HG02973 (cell line): Measurements from ENCODE around the gene CAMLG.
"Not testable (repeated sequence)": the region's sequence is repeated elsewhere in the genome, so short reads cannot be mapped to it uniquely, and the experiment has no call there.

Source experiments
- ATAC-seq: cut with Tn5 transposase; IDR thresholded peaks from one replicate; pipeline ENCODE4 v1.9.1; 2021; ENCODE audit warnings: moderate library complexity; ENCODE audit not compliant: unreplicated experiment

The CAMLG gene

DNA sequence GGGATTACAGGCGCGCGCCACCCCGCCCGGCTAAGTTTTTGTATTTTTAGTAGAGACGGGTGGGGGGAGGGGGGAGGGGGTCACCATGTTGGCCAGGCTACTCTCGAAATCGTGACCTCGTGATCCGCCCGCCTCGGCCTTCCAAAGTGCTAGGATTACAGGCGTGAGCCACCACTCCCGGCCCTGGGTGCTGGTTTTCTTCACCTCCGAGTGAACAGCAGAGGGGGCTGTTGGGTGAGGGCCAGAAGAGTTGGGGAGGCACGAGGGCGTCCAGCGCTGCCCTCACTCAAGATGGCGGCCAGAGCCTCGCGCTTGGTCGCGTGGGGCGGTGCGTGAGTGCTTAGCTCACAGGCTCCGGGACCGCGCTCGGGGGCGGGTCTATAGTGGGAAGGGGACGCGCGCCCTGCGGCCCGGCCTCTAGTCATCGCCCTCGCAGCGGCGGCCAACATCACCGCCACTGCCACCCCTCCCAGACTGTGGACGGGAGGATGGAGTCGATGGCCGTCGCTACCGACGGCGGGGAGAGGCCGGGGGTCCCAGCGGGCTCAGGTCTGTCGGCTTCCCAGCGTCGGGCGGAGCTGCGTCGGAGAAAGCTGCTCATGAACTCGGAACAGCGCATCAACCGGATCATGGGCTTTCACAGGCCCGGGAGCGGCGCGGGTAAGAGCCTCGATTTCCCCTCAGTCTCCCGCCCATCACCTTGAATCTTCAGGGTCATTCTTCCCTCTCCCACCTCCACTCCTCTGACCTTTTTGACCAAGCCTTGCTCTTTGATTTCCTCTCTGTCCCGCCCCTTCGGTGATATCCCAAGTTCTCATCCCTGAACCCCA, at the start of gene CAMLG:
TSS of gene CAMLG (plus strand) at position 416 of the 830 bp plus-strand sequence. CDS start at position 489, 73 bp downstream.
- ATAC-seq: peak; percentile 92

DNA sequence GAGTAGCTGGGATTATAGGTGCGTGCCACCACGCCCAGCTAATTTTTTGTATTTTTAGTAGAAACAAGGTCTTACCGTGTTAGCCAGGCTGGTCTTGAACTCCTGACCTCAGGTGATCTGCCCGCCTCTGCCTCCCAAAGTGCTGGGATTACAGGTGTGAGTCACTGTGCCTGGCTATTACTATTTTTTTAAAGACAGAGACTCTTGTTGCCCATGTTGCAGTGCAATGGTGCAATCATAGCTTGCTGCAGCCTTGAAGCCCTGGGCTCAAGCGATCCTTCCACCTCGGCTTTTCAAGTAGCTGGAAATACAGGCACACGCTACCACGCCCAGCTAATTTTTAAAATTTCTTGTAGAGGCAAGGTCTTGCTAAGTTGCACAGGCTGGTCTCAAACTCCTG, 48.2 kb upstream of the CAMLG start:
- not testable (repeated sequence) for ATAC-seq

DNA sequence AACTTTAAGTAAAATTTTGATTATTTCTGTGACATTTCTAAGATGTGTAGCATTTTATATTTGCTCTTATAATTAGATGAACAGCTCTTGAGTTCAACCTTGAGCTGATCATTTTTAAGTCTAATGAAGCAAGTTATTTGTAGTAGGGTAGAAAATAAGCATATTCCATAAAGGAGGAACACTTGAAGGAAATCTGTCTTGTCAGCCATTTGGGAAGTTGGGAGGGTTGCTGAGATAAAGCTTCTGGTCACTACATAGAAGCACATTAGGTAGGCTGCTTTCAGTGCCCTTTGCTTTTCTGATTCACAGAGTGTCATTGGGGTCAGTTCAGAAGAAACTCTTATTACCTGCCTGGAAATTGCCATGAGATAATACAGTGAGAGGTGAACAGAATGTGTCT, 45.6 kb upstream of the CAMLG start:
- no peak for ATAC-seq

DNA sequence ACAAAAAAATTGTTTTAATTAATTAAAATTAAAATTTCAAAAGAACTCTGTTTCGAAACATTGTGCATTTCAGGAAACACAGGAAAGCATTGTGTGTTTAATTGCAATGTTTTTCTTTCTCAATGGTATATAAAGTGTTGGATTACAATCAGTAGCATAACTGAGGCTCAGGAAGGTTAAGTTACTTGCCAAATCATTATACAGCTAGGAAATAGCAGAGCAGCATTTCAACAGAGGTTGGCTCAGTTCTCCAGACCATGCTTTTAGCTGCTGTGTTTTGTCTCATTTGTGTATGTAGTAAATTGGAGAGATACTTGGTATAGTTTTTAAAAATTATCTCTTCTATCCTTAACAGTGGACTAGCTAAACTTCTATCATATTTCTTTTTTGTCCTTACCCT, 30.0 kb upstream of the CAMLG start:
- no peak for ATAC-seq

DNA sequence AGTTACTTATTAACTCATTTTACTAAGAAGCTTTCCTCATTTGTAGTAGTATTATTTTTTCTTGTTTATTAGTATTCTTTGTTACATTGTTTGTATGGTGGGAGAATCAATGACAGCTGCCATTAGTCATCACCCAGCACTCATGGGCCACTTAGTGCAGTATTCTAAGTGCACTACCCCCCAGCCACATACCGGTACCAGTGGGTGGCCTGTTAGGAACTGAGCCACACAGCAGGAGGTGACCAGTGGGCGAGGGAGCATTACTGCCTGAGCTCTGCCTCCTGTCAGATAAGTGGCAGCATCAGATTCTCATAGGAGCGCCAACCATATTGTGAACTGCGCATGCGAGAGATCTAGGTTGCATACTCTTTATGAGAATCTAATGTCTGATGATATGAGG, 24.2 kb upstream of the CAMLG start:
- ATAC-seq: no peak

DNA sequence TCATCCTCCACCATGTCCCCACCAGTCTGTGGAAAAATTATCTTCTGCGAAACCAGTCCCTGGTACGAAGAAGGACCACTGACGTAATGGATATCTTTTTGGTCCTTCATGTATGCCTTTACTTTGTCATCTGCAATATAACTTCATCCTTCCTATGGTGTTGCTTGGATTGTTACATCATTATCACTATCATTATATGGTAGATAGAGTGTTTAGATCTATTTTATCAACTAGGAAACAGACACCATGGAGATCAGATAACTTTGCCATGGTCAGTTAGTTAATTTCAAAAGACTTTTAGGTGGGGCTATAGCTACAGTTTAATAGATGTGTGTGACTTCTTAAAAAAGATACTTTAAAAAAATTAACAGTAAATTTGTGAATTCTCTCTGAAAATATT, 23.8 kb upstream of the CAMLG start:
- no peak for ATAC-seq

DNA sequence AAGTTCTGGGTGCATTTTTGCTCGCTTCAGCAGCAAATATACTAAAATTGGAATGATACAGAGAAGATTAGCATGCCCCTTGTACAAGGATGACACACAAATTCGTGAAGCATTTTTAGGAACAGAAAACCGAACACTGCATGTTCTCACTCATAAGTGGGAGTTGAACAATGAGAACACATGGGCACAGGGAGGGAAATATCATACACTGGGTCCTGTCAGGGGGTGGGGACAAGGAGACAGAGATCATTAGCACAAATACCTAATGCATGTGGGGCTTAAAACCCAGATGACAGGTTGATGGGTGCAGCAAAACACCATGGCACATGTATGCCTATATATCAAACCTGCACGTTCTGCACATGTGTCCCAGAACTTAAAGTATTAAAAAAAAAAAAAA, 22.9 kb upstream of the CAMLG start:
- not testable (repeated sequence) for ATAC-seq

DNA sequence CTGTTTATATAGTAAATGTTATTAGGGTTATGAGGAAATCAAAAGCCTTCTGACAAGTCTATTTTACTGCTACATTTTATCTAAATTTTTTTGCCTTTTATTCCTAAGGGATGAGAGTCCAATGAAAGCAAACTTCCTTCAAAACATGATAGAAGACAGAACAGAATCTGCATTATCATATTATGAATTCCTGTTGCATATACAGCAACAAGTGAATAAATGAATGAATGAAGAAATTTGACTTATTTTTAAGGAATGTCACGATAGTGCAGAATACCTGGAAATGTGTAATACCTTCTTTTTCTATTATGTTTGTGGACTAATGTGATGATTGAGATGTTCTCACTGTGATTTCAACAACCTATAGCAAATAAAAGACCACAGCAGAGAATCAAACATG, 13.5 kb upstream of the CAMLG start:
- ATAC-seq: no peak

DNA sequence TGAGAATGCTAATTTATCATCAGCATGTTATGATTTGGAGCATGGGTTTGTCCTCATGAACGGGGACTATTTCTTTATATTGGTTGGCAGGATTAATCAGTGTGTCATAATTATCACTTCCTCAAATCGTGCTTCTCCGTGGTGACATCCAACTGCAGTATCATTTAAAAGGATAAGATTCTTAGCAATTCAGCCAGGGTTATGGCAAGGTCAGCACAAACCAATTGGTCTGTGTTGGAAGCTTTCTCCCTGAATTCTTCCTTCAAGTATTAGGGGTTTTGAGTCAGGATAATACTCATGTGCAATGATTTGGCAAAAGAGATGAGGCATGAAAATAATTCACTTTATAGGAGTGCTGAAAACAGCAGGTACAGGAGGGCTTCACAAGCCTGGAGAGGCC, 5.5 kb upstream of the CAMLG start:
- ATAC-seq: no peak

DNA sequence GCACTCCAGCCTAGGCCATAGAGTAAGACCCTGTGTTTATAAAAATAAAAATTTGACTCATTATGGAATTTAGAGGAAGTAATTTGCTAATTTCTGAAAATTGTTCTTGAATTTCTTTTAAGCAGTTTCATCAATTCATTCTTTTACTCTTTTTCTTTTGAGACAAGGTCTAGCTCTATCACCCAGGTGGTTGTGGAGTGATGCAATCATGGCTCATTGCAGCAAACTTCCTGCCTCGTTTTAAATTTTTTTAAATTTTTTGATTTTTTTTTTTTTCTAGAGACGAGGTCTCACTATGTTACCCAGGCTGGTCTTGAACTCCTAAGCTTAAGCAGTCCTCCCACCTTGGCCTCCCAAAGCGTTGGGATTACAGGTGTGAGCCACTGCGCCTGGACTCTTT, 3.1 kb upstream of the CAMLG start:
- no peak for ATAC-seq

DNA sequence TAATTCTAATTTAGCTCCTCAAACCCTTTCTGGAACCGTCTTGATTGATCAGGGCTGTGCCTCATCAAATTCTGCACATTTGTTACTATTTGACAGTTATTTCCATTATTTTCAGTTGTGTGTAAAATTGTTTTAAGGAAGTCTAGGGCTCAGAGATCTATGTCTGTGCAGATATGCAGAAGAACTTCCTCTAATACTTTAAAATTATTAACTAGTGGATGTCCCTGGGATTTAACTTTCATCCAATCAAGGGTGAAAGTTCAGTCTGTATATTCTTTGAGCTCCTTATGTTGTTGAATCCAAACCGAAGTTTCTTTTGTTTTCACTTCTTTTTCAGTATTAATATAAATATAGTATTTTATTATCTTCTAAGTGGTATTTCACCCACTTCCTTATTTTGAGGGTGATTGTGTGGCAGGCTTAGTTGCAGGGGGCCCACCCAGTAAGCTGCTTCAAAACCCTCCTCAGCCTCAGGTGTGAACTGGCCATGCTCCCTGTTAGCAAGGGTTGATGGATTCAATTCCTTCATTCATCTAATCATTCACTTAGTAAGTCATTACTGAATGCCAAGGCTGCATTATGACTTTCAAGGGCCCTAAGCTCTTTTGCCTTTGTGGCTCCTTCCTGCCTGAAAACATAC, 2.1 kb upstream of the CAMLG start:
- ATAC-seq: no peak

DNA sequence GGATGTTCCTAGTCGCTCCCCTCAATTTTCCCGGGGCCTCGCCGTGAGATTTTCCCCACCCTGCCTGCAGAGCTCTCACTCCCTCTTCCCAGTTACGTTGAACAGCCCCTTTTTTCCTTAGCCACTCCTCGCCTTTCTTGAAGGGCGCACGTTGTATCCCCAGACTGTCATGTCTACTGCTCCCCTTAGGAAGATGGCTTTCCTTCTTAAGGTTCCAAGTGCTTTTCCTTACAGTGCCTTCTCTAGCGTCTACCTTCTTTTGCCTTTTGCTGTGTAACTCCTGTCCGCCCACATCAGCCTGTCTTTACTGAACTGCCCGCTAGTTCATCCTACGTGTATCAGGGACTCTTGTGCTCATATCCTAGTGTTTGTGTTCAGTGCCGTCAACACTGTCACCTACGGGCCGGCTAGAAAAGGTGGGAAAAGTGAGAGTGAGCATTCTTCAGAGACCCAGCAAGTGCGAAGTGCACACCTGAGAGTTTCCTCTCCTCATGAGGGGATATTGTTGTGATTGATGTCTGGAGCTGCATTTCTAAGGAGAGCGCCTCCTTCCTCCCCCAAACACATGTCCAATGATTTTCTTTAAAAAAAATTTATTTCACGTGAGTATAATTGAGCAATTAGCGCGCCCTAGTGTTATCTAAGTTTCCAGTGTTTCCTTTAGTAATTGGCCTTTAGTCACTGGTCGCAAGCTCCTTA, 764 bp downstream of the CAMLG start:
- no peak for ATAC-seq

DNA sequence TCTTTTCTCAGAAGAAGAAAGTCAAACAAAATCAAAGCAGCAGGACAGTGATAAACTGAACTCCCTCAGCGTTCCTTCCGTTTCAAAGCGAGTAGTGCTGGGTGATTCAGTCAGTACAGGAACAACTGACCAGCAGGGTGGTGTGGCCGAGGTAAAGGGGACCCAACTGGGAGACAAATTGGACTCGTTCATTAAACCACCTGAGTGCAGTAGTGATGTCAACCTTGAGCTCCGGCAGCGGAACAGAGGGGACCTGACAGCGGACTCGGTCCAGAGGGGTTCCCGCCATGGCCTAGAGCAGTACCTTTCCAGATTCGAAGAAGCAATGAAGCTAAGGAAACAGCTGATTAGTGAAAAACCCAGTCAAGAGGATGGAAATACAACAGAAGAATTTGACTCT, 2.7 kb downstream of the CAMLG start:
- no peak for ATAC-seq

DNA sequence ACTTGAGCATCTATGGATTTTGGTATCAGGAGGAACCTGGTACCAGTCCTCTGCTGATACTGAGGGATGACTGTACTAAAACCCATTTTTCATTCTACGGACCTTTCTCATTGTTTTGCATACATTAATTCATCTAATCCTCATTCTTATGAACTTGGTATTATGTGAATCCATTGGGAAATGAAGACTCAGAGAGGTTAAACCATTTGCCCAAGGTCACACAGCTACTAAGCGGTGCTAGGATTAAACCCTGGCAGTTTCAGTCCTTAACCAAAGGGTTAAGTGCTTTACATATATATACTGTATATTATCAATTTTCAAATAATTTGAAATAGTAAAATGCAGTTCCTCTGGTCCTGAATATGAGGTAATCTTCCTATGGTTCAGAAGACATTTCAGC, 3.8 kb downstream of the CAMLG start:
- ATAC-seq: no peak

DNA sequence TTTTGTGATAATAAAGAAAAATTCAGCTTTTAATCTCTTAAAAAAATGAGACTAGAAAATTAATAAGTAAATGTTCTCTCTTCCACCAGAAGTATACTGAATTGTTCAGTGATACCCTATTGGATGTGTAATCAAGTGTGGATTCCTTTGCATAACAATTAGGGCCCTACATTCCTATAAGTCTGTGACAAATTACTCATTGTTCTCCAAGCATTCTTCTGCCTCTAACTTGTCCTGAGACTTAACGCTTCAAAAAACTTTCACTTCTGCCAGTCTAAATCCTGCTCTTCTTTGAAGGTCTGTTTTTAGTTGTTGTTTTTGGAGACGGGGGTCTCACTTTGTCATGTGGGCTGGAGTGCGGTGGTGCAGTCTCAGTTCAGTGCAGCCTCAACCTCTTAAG, 11.1 kb downstream of the CAMLG start:
- no peak for ATAC-seq

DNA sequence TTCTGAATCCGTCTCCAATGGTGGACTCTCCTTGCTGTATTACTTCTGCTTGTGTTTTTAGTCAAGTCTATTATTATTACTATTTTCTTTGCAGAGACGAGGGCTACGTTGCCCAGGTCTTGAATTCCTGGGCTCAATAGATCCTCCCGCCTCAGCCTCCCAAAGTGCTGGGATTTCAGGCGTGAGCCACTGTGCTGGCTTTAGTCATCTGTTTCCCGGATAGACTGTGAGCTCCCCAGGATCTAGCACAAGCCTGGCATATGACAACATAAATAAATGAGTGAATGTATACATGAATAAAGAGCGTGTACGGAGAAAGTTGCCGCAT, 19.8 kb downstream of the CAMLG start:
- ATAC-seq: peak; percentile 21

DNA sequence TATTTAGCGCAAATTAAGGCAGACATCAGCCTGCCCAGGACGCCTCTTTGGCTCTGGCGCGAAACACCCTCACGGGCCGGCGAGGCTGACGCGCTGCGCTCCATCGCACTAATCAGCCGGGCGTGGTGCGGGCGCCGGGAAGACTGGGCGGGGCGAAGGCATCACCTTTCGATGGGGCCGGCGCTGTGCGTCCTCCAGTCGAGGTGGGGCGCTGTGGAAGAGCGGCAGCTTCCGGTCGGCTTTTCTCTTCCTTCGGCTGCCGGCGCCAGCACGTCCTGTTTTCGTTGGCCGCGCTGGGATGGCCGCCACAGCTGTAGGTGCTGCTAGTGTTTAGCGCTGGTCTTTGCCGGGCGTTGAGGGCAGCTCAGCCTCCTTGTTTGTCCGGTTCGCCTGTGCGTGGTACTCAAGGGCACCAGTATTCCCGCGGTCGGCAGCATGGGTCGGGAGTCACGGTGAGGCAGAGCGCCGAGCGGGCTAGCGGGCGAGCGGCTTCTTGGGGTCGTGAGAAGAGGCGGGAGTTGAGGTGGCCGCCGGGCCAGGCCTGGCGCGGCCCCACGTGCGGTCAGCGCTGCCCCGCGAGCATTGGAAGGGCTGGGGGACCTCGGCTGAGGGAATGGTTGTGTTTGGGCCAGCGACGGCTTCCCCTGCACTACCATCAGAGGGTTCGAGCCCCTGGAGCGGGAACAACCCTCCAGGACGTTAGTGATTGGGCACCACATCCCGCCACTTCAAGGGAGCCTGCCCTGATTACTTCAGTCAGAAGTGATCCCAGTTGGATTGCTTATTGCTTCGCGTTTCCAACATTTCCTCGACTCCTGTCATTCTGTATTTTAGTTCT, 20.4 kb downstream of the CAMLG start, which contains the start of gene DDX46:
TSS of gene DDX46 (plus strand) at position 276 of the 838 bp plus-strand sequence. CDS start at position 436, 160 bp downstream.
- peak; percentile 95 for ATAC-seq

DNA sequence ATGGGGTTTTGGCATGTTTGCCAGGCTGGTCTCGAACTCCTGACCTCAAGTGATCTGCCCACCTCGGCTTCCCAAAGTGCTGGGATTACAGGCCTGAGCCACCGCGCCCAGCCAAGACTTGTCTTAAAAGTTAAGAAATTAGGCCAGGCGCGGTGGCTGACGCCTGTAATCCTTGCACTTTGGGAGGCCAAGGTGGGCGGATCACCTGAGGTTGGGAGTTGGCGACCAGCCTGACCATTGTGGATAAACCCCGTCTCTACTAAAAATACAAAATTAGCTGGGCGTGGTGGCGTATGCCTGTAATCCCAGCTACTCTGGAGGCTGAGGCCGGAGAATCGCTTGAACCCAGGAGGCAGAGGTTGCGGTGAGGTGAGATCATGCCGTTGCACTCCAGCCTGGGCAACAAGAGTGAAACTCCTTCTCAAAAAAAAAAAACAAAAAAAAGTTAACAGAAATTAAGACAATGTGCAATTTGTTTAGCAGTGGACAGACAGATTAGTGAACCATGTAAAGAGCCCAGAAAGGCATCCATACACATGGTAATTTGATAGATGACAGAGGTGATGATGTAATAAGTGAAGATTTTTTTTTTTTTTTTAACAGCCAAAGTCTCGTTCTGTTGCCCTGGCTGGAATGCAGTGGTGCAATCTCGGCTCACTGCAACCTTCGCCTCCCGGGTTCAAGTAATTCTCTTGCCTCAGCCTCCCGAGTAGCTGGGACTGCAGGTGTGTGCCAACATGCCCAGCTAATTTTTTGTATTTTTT, 29.4 kb downstream of the CAMLG start:
- ATAC-seq: not testable (repeated sequence)

DNA sequence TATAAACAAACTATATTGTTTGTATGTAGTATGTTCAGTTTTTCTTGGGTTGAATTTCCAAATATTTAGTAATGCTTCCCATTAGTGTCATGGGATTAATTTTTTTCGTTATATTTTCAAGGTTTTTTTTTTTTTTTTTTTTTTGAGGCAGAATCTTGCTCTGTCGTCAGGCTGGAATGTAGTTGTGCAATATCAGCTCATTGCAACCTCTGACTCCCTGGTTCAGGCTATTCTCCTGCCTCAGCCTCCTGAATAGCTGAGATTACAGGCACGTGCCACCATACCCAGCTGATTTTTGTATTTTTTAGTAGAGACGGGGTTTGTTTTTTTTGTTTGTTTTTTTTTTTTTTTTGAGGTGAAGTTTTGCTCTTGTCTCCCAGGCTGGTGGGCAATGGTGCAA, 30.9 kb downstream of the CAMLG start:
- no peak for ATAC-seq

DNA sequence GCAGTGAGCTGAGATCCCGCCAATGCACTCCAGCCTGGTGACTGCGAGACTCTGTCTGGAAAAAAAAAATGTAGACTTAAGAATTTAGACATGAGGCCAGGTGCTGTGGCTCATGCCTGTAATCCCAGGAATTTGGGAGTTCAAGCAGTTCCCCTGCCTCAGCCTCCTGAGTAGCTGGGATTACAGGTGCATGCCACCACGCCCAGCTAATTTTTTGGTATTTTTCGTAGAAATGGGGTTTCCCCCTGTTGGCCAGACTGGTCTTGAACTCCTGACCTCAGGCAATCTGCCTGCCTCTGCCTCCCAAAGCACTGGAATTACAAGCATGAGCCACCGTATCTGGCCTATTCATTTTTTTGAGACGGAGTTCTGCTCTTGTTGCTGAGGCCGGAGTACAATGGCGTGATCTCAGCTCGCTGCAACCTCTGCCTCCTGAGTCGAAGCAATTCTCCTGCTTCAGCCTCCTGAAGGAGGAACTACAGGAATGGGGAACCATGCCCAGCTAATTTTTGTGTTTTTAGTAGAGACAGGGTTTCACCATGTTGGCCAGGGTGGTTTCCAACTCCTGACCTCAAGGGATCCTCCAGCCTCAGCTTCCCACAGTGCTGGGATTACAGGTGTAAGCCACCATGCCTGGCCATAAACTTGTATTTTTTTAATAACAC, 34.2 kb downstream of the CAMLG start:
- ATAC-seq: no peak
